GM21723 (cell line): ENCODE results near the gene RBPMS2.
"Not testable (repeated sequence)": the region's sequence is repeated elsewhere in the genome, so short reads cannot be mapped to it uniquely, and the experiment has no call there.

Experiments used
- ATAC-seq: cut with Tn5 transposase; IDR thresholded peaks from one replicate; pipeline ENCODE4 v1.9.1; 2021; ENCODE audit warnings: mild to moderate bottlenecking, moderate library complexity; ENCODE audit not compliant: unreplicated experiment

Gene RBPMS2

DNA sequence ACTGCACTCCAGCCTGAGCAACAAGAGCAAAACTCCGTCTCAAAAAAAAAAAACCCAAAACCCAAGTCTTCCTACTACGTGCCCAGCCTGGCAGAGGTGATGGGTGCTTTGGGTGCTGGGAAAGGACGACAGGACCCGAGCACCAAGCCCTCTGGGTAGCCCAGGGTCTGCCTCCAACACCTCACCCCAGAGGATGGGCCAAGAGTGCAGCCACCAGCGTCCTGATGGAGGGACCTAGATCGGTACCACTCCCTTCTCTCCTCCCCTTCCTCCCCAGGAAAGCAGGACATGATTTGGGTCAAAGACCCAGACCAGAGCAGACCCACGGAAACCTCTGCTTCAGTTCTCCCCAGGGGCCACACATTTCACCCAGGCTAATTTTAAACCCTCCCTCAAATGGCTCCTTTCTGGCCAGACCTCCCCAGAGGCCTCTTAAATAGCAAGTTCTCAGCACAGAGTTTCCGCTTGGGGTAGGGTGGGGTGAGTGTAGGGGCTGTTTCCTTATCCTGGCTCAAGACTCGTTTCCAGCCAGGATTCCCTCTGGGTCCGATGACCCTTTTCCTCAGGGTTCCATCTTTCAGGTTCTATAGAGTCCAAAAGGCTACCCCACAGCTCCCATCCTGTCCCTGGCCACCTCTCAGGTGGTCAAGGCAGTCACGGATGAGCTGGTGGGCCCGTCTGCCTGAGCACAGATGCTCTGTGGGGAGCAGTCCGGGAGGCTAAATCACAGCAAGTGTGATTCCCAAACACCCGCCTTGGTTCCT lies 20.5 kb downstream of the RBPMS2 start:
- no peak for ATAC-seq

- no peak for ATAC-seq
These were observed 21.8 kb downstream of the RBPMS2 start for GRCh38 chr15:64753480-64754185.

DNA sequence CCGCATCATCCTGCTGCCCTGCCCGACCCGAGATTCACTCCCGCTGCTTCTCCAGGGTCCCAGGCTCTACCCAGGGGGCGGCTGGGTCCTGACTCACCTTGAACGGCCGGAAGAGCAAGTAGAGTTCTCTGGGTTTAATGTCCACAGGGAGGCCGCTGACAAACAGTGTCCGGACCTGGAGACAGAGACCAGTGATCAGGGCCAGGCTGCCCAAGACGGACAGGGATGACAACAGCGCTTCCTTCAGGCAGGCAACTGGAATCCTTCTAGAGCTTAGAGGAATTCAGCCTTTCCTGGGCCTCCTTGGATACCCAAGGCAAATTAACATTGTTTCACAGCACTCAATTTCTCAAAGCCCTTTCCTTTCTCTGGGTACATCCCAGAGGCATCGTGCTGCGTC lies 23.9 kb downstream of the RBPMS2 start:
- no peak for ATAC-seq

- ATAC-seq = no peak
These were observed 25.3 kb downstream of the RBPMS2 start for GRCh38 chr15:64749999-64750657.

DNA sequence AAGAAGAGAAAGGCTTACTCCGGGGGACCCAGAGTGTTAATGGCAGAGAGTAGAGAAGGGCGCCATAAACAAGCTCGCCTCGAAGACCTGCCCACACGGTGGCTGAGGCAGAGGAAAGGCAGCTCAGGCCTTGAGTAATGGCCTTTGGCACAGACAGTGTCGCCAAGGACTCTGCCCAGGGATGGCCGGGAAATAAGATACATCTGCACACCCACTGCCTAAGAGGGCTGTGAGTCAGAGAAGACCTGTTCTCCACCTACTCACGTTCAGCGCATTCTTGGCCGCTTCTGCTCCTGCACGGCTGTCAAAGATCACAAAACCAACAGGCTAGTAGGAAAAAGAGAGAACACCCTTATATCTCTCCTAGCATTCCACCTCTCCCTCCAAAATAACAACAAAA lies 26.2 kb downstream of the RBPMS2 start:
- ATAC-seq = no peak

DNA sequence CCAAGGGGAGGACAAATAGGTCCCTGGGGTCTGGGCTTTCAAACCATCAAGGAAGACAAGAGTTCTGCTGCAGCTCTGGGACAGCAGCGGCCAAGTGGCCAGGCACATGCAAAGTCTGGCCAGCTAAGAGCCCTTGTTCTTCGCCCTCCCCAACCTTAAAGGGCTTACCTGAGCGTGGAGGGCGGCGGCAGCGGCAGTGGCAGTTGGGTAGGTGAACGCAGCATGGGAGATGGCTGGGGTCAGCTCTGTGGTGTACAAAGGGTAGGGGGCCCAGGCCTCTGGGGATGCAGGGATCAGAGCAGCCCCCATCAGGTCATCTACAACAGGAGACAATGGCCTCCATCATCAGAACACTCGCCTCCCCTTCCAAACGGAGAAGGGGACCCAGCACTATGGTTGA lies 27.1 kb downstream of the RBPMS2 start:
- ATAC-seq = no peak

DNA sequence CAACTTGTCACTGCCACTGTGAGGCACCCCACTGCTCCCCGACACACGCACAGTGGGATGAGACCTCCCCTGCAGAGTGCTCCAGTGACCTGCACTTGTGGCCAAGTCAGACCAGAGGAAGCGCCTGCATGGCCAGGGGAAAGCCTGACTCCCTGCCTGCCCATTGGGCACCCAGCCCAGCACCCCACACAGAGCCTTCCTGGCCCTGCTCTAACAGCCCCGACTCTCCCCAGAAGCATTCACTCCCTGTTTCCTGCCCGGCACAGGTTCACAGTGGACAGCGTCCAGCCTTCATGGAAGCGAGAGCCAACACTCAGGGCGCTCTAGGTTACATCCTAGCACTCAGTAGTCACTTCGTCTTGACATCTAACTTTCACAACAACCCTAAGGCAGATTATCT lies 27.8 kb downstream of the RBPMS2 start:
- ATAC-seq = no peak

DNA sequence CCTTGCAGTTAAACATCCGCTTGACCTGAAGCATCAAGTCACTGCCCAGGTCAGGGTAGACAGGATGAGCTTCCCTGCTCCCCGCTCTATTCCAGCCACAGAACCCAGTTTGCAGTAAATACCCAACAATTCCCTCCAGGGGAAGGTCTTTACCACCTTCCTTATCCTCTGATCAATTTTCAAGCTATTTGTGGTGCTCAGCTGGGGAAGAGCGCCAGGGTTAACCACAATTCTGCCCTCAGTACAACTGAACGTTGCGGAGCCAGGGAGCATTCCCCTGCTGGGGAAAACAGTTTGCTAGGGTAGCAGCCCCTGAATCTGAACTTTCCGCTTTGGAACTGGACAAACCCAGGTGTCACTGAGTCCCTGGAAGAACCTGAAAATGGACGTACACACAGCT lies 28.5 kb downstream of the RBPMS2 start:
- ATAC-seq = no peak

GRCh38 chr15:64746356-64746755 lies 29.0 kb downstream of the RBPMS2 start:
- ATAC-seq = no peak

DNA sequence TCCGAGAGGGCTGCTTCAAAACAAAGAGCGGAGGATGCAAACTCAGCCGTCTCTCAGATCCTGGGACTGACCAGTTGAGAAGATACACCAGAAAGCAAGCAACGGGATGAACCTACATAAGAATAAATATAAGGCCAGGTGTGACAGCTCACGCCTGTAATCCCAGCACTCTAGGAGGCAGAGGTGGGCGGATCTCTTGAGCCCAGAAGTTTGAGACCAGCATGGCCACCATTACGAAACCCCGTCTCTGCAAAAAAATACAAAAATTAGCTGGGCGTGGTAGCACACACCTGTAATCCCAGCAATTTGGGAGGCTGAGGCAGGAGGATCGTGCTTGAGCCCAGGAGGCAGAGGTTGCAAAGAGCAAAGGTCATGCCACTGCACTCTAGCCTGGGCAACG lies 31.7 kb downstream of the RBPMS2 start:
- no peak for ATAC-seq

- ATAC-seq = no peak
These were observed 32.5 kb downstream of the RBPMS2 start for GRCh38 chr15:64742921-64743320.

- no peak for ATAC-seq
These were observed 33.0 kb downstream of the RBPMS2 start for GRCh38 chr15:64742385-64742784.

GRCh38 chr15:64741708-64742107 lies 33.7 kb downstream of the RBPMS2 start:
- not testable (repeated sequence) for ATAC-seq

GRCh38 chr15:64740311-64741170 lies 34.8 kb downstream of the RBPMS2 start:
- no peak for ATAC-seq

DNA sequence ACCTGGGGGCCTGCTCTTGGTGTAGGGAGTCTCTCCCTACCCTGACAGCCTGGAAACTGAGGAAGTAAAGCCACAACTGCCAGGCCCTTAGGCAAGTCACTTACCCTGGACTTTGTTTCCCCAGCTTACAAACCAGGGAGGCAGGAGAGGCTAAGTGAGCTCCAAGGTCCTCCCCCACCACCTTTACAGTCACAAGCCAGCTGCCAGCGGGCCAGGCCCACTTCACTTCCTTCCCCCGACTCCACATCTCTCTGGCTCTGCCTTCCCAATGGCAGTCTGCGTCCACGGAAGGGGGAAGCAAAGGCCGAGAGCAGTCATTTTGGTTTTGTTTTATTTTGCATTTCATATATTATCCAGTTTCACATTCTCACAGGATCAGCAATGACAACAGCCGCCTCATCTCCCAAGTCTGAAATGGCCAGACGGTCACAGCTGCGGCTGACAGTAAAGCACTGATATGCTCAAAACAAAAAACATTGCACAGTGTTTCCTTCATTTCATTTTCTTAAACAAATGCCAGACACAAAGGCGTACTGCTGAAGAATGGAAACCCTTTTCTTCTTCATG lies 35.7 kb downstream of the RBPMS2 start:
- no peak for ATAC-seq

GRCh38 chr15:64739156-64739555 lies 36.2 kb downstream of the RBPMS2 start:
- no peak for ATAC-seq

DNA sequence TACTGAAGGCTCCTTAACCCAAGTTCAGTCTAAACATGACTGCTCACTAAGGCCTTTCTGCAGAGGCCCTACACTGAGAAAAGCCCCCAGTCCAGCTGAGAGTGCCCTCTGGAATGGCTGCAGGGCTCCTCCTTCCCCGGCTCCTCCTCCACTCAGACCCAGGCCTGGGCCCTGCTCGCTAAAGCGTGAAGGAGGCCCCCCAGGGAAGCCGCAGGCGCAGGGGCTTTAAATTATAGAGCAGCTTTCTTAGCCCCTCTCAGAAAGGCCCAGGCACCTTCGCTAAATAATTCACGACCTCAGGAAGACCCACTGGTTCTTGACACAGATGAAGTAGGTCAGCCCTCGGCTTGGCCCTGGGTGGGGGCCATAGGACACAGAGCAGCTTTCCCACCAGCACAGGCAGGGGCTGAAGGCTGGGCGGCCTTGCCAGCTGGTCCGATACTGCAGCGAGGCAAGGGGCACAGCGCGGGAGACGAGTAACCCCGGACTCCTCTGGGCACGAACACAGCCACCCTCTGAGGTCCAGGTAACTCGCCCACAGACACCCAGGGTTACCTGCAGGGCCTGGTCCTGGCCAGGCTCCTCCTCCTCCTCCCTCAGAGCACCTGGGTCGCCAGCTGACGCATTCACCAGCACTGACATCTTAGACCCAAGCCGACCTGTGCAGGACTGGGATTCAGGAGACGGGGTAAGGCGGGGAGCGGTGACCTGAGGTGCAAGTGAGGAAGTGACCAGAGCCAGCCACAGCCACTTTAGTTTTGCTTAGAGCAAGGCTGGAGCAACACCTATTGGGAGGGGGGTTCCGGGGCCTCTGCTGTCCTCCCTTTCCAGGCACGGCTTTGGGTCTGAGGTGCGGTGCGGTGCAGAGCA lies 36.9 kb downstream of the RBPMS2 start:
- ATAC-seq = no peak

GRCh38 chr15:64732156-64732860 lies 43.1 kb downstream of the RBPMS2 start:
- ATAC-seq = no peak

DNA sequence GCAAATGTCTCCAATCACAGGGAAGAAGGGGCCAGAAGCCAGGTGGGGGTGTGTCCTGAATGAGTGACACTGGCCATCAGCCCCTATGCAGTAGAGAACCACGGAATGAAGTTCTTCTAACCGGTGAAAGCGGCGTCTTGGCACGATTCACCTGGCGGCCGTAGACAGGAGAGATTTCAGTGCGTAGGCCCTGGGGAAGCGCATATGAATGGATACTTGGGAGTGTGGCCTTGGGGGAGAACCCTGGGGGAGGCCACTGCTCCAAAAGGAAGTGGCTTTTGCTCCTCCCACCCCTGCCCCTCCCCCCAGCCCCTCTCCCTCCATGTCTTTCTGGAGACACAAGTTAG lies 43.6 kb downstream of the RBPMS2 start:
- ATAC-seq = no peak
